MCF 10A (cell line): ENCODE measurements around the gene SNX7. TPM values are rescaled to one million over a fixed set of nuclear protein-coding genes. Genes with fewer than 3 reads are reported as not detected.

Experiments used
- BruUV-seq: library from RNA; stranded (reverse); fragments of 400-500 nt; replicated peaks from 2 replicates; lab custom pipeline; 2021; lab: Mats Ljungman, UMichigan
- CTCF ChIA-PET: fragments of 300-600 bp; sonication (Branson Sonifier 250); formaldehyde crosslinking; extraction: SDS; loops from one replicate; lab custom pipeline; 2021; ENCODE audit warnings: antibody characterized with exemption, inconsistent platforms; lab: Yijun Ruan, JAX
- POLR2A ChIA-PET: fragments of 300-600, 350-650 bp; sonication (Branson Sonifier 250); formaldehyde crosslinking; extraction: SDS; loops from one replicate; lab custom pipeline; 2020; ENCODE audit warnings: antibody characterized with exemption, inconsistent platforms; lab: Yijun Ruan, JAX
- DNase-seq: peaks from one replicate; pipeline ENCODE4 v3.0.0-alpha.2; 2018; ENCODE audit not compliant: unreplicated experiment
- H3K27ac Mint-ChIP-seq: one replicate; pipeline ENCODE4 v1.8.0; 2022; ENCODE audit warnings: mild to moderate bottlenecking, low read depth, mixed read lengths; ENCODE audit not compliant: unreplicated experiment
- H3K27me3 Mint-ChIP-seq: one replicate; pipeline ENCODE4 v1.8.0; 2022; ENCODE audit warnings: mixed read lengths; ENCODE audit not compliant: insufficient read depth, unreplicated experiment
- H3K36me3 Mint-ChIP-seq: one replicate; pipeline ENCODE4 v1.8.0; 2022; ENCODE audit warnings: mild to moderate bottlenecking, moderate library complexity, mixed read lengths; ENCODE audit not compliant: insufficient read depth, unreplicated experiment
- H3K4me1 Mint-ChIP-seq: one replicate; pipeline ENCODE4 v1.8.0; 2022; ENCODE audit warnings: mixed read lengths; ENCODE audit not compliant: insufficient read depth, unreplicated experiment
- H3K4me3 Mint-ChIP-seq: one replicate; pipeline ENCODE4 v1.8.0; 2022; ENCODE audit warnings: mild to moderate bottlenecking, moderate library complexity, mixed read lengths; ENCODE audit not compliant: unreplicated experiment
- H3K9me3 Mint-ChIP-seq: one replicate; pipeline ENCODE4 v1.8.0; 2022; ENCODE audit warnings: mixed read lengths; ENCODE audit not compliant: unreplicated experiment
- intact Hi-C: fragments of 100-400 bp; cut with micrococcal nuclease; formaldehyde crosslinking; loops from 2 replicates; pipeline ENCODE4 v1.14.1; 2022
- total RNA-seq: library from RNA; stranded (reverse); gene quantifications from 2 replicates; pipeline ENCODE4 v1.2.3, GENCODE V29; 2022
- TF ChIP-seq, protein P1 (sequence below): fragments of 200-600 bp; IDR thresholded peaks from one replicate; pipeline ENCODE4 v1.8.0; 2022; ENCODE audit warnings: antibody characterized with exemption, mild to moderate bottlenecking; ENCODE audit not compliant: unreplicated experiment

The SNX7 gene
- total RNA-seq, 1 experiment from 2014 or later = 24.2 TPM

- ChIA-PET POLR2A (interaction anchor here (0.7 kb wide), 1 partner anchor 863 kb away, joined by 3 read pairs; no protein-coding TSS in a partner anchor), CTCF (interaction anchor here (0.7 to 1.3 kb wide), 3 partner anchors 10 to 689 kb away, joined by 4 to 5 read pairs (median 4); no protein-coding TSS in a partner anchor)
- Mint-ChIP-seq H3K9me3 (peaks cover 8% of the 10 kb centered on the region), H3K27ac (no peak overlapping the region), H3K4me3 (no peak overlapping the region), H3K4me1 (no peaks in the 10 kb centered on the region), H3K27me3 (no peaks in the 10 kb centered on the region), H3K36me3 (no peaks in the 10 kb centered on the region)
- intact Hi-C loops = no loop called here
- BruUV-seq = no TSS peak
- DNase-seq = no peak
- TF ChIP-seq, protein P1, sequence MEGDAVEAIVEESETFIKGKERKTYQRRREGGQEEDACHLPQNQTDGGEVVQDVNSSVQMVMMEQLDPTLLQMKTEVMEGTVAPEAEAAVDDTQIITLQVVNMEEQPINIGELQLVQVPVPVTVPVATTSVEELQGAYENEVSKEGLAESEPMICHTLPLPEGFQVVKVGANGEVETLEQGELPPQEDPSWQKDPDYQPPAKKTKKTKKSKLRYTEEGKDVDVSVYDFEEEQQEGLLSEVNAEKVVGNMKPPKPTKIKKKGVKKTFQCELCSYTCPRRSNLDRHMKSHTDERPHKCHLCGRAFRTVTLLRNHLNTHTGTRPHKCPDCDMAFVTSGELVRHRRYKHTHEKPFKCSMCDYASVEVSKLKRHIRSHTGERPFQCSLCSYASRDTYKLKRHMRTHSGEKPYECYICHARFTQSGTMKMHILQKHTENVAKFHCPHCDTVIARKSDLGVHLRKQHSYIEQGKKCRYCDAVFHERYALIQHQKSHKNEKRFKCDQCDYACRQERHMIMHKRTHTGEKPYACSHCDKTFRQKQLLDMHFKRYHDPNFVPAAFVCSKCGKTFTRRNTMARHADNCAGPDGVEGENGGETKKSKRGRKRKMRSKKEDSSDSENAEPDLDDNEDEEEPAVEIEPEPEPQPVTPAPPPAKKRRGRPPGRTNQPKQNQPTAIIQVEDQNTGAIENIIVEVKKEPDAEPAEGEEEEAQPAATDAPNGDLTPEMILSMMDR = no peak
Measured at GRCh38 chr1:98791498-98791897, 130.0 kb downstream of the SNX7 start.

- POLR2A ChIA-PET = no interaction called here
- no TSS peak for BruUV-seq
- CTCF ChIA-PET = interaction anchor here (0.5 to 2.5 kb wide), 7 partner anchors 11 to 852 kb away, joined by 3 to 11 read pairs (median 4); no protein-coding TSS in a partner anchor
Measured at GRCh38 chr1:98792123-98792522, 130.6 kb downstream of the SNX7 start.

GRCh38 chr1:98793136-98793535 is 131.6 kb downstream of the SNX7 start:
- Mint-ChIP-seq H3K9me3 (no peaks in the 10 kb centered on the region), H3K27ac (no peak overlapping the region), H3K4me1 (peaks cover 5% of the 10 kb centered on the region), H3K4me3 (no peak overlapping the region), H3K36me3 (no peaks in the 10 kb centered on the region), H3K27me3 (no peaks in the 10 kb centered on the region)
- DNase-seq = no peak
- CTCF ChIA-PET = interaction anchor here (0.6 to 2.5 kb wide), 21 partner anchors 9 to 938 kb away, joined by 3 to 32 read pairs (median 5); no protein-coding TSS in a partner anchor
- BruUV-seq = no TSS peak
- POLR2A ChIA-PET = no interaction called here
- TF ChIP-seq, protein P1 = no peak
- intact Hi-C loops = no loop called here

More at GRCh38 chr1:98792123-98792522, 130.6 kb downstream of the SNX7 start:
- TF ChIP-seq, protein P1 = no peak
- peaks cover 2% of the 10 kb centered on the region for H3K9me3 Mint-ChIP-seq
- no peaks in the 10 kb centered on the region for H3K27me3 Mint-ChIP-seq
- no peaks in the 10 kb centered on the region for H3K36me3 Mint-ChIP-seq
- H3K27ac Mint-ChIP-seq = no peak overlapping the region
- DNase-seq = no peak
- peaks cover 5% of the 10 kb centered on the region for H3K4me1 Mint-ChIP-seq
- no peak overlapping the region for H3K4me3 Mint-ChIP-seq
- intact Hi-C loops = no loop called here

- intact Hi-C loops = loop anchor here (1.0 to 2.0 kb wide), 3 partner anchors 386 to 913 kb away; no protein-coding TSS in a partner anchor
- BruUV-seq = no TSS peak
Measured at GRCh38 chr1:98794196-98794886, 132.8 kb downstream of the SNX7 start.

More at GRCh38 chr1:98794196-98794886, 132.8 kb downstream of the SNX7 start:
- Mint-ChIP-seq H3K4me3 (no peak overlapping the region), H3K9me3 (no peaks in the 10 kb centered on the region), H3K36me3 (no peaks in the 10 kb centered on the region), H3K27ac (no peak overlapping the region), H3K27me3 (no peaks in the 10 kb centered on the region), H3K4me1 (peaks cover 5% of the 10 kb centered on the region)
- CTCF ChIA-PET = interaction anchor here (0.5 to 2.5 kb wide), 42 partner anchors 8 to 1847 kb away, joined by 3 to 32 read pairs (median 4); no protein-coding TSS in a partner anchor
- peak; percentile 79 for DNase-seq
- POLR2A ChIA-PET = interaction anchor here (0.5 to 1.3 kb wide), 3 partner anchors 197 to 355 kb away, joined by 3 to 4 read pairs (median 4); no protein-coding TSS in a partner anchor
- TF ChIP-seq, protein P1 = peak; percentile 72
